HEK293 (cell line): ENCODE data around the gene TRDMT1.

ENCODE experiments used
- CTCF ChIA-PET: fragments of 350-600 bp; formaldehyde crosslinking; extraction: SDS; loops from one replicate; lab custom pipeline; 2021; ENCODE audit warnings: antibody characterized with exemption; lab: Yijun Ruan, JAX
- POLR2A ChIA-PET: fragments of 300-600 bp; formaldehyde crosslinking; extraction: SDS; loops from one replicate; lab custom pipeline; 2020; ENCODE audit warnings: antibody characterized with exemption, inconsistent platforms; lab: Yijun Ruan, JAX
- H3K27ac ChIP-seq: fragments of 200-500 bp; sonication (Bioruptor generic); 2 replicates; pipeline ENCODE4 v1.5.1; 2014; ENCODE audit warnings: low read depth, low read length, control low read depth, inconsistent platforms; ENCODE audit errors: extremely low read depth
- H3K36me3 ChIP-seq, 2 experiments: fragments of 200-500 bp in 1 of 2; sonication (Bioruptor generic) in 1 of 2; 1 replicate in 1 of 2; 2 replicates in 1 of 2; pipeline ENCODE4 v1.5.1; 2014 to 2017; ENCODE audit warnings: inconsistent platforms in 2 of 2, low read length in 2 of 2; ENCODE audit not compliant: control insufficient read depth in 2 of 2, insufficient read depth in 1 of 2
- H3K4me1 ChIP-seq: fragments of 200-500 bp; sonication (Bioruptor generic); 2 replicates; pipeline ENCODE4 v1.5.1; 2014; ENCODE audit warnings: mild to moderate bottlenecking, low read length, inconsistent platforms; ENCODE audit not compliant: control insufficient read depth, insufficient read depth
- H3K4me3 ChIP-seq: 2 replicates; pipeline ENCODE4 v1.5.1; 2011; ENCODE audit warnings: low read depth, mild to moderate bottlenecking, control low read depth, low read length, moderate library complexity
- H3K9me3 ChIP-seq: fragments of 200-500 bp; sonication (Bioruptor generic); 2 replicates; pipeline ENCODE4 v1.5.1; 2014; ENCODE audit warnings: low read depth, low read length, inconsistent platforms; ENCODE audit not compliant: control insufficient read depth, insufficient read depth
- FEZF1 ChIP-seq: fragments of 450-650 bp; formaldehyde crosslinking; IDR thresholded peaks from 2 replicates; pipeline ENCODE4 v1.5.1; 2016; ENCODE audit warnings: missing biosample characterization, missing genetic modification characterization
- KLF1 ChIP-seq: fragments of 450-650 bp; formaldehyde crosslinking; IDR thresholded peaks from 2 replicates; pipeline ENCODE4 v1.5.1; 2016; ENCODE audit warnings: missing biosample characterization, missing genetic modification characterization
- KLF7 ChIP-seq: fragments of 450-650 bp; formaldehyde crosslinking; IDR thresholded peaks from 2 replicates; pipeline ENCODE4 v1.5.1; 2016; ENCODE audit warnings: missing biosample characterization, missing genetic modification characterization, borderline replicate concordance
- MYNN ChIP-seq: fragments of 450-650 bp; formaldehyde crosslinking; IDR thresholded peaks from 2 replicates; pipeline ENCODE4 v1.5.1; 2016; ENCODE audit warnings: missing biosample characterization, missing genetic modification characterization, borderline replicate concordance
- PRDM1 ChIP-seq: fragments of 450-650 bp; formaldehyde crosslinking; IDR thresholded peaks from 2 replicates; pipeline ENCODE4; 2016; ENCODE audit warnings: missing biosample characterization, missing genetic modification characterization
- SETDB1 ChIP-seq: IDR thresholded peaks from one replicate; pipeline ENCODE4 v1.6.1; 2017; ENCODE audit warnings: mild to moderate bottlenecking, low read length, moderate library complexity, mixed read lengths; ENCODE audit not compliant: insufficient read length
- ZNF146 ChIP-seq: fragments of 450-650 bp; formaldehyde crosslinking; IDR thresholded peaks from 2 replicates; pipeline ENCODE4 v1.5.1; 2016; ENCODE audit warnings: missing biosample characterization, missing genetic modification characterization
- ZNF221 ChIP-seq: fragments of 450-650 bp; formaldehyde crosslinking; IDR thresholded peaks from 2 replicates; pipeline ENCODE4 v1.5.1; 2017; ENCODE audit warnings: missing biosample characterization, missing genetic modification characterization, borderline replicate concordance
- ZNF266 ChIP-seq: fragments of 450-650 bp; formaldehyde crosslinking; IDR thresholded peaks from 2 replicates; pipeline ENCODE4 v1.5.1; 2016; ENCODE audit warnings: missing biosample characterization, missing genetic modification characterization, low read depth
- ZNF335 ChIP-seq: fragments of 450-650 bp; formaldehyde crosslinking; conservative IDR thresholded peaks from 2 replicates; pipeline ENCODE4 v1.5.1; 2016; ENCODE audit warnings: missing biosample characterization, missing genetic modification characterization
- ZNF366 ChIP-seq: fragments of 450-650 bp; formaldehyde crosslinking; conservative IDR thresholded peaks from 2 replicates; pipeline ENCODE4 v1.5.1; 2016; ENCODE audit warnings: missing biosample characterization, missing genetic modification characterization
- ZNF473 ChIP-seq: fragments of 450-650 bp; formaldehyde crosslinking; IDR thresholded peaks from 2 replicates; pipeline ENCODE4 v1.5.1; 2017; ENCODE audit warnings: missing biosample characterization, missing genetic modification characterization
- ZNF521 ChIP-seq: fragments of 450-650 bp; formaldehyde crosslinking; IDR thresholded peaks from 2 replicates; pipeline ENCODE4 v1.5.1; 2017; ENCODE audit warnings: missing biosample characterization, mild to moderate bottlenecking, missing genetic modification characterization
- ZNF530 ChIP-seq: fragments of 450-650 bp; formaldehyde crosslinking; IDR thresholded peaks from 2 replicates; pipeline ENCODE4 v1.5.1; 2016; ENCODE audit warnings: low read depth, missing biosample characterization, missing genetic modification characterization
- ZNF585B ChIP-seq: fragments of 450-650 bp; formaldehyde crosslinking; IDR thresholded peaks from 2 replicates; pipeline ENCODE4 v1.5.1; 2016; ENCODE audit warnings: missing biosample characterization, missing genetic modification characterization
- ZNF624 ChIP-seq: fragments of 450-650 bp; formaldehyde crosslinking; IDR thresholded peaks from 2 replicates; pipeline ENCODE4 v1.5.1; 2017; ENCODE audit warnings: missing biosample characterization, missing genetic modification characterization
- ZNF654 ChIP-seq: fragments of 450-650 bp; formaldehyde crosslinking; IDR thresholded peaks from 2 replicates; pipeline ENCODE4 v1.5.1; 2016; ENCODE audit warnings: low read depth, missing biosample characterization, missing genetic modification characterization
- ZNF791 ChIP-seq: fragments of 450-650 bp; formaldehyde crosslinking; IDR thresholded peaks from 2 replicates; pipeline ENCODE4 v1.5.1; 2016; ENCODE audit warnings: missing biosample characterization, missing genetic modification characterization
- ZXDB ChIP-seq: fragments of 450-650 bp; formaldehyde crosslinking; IDR thresholded peaks from 2 replicates; pipeline ENCODE4 v1.5.1; 2016; ENCODE audit warnings: missing biosample characterization, missing genetic modification characterization
- TF ChIP-seq, protein P1 (sequence below): fragments of 450-650 bp; formaldehyde crosslinking; conservative IDR thresholded peaks from 2 replicates; pipeline ENCODE4 v1.5.1; 2016; ENCODE audit warnings: low read depth, missing biosample characterization, missing genetic modification characterization
- TF ChIP-seq, protein P2 (sequence below): fragments of 450-650 bp; formaldehyde crosslinking; IDR thresholded peaks from 2 replicates; pipeline ENCODE4 v1.5.1; 2016; ENCODE audit warnings: missing biosample characterization, missing genetic modification characterization, low read depth
- TF ChIP-seq, protein P3 (sequence below): fragments of 450-650 bp; formaldehyde crosslinking; IDR thresholded peaks from 2 replicates; pipeline ENCODE4 v1.5.1; 2017; ENCODE audit warnings: missing biosample characterization, missing genetic modification characterization
- TF ChIP-seq, protein P4 (sequence below): fragments of 450-650 bp; formaldehyde crosslinking; IDR thresholded peaks from 2 replicates; pipeline ENCODE4 v1.5.1; 2016; ENCODE audit warnings: missing biosample characterization, missing genetic modification characterization

TRDMT1 gene

DNA sequence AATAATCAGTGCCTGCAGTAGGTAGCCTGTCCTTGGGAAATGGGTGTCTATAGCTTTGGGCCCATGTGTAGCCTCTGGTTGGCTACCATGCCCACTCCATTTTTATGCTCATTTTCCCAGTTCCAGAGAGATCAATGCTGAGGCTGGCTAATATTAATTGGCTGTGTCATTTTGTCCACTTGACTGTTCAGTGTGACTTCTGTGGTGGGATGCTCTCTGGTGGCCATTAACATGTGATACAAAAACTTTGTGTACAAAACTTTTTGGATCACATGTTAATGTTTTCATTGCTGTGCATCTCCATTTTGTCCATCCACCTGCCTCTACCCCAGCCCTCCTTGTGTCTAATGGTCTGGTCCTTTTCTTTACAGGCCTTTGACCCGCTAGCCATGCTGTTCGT lies 49.3 kb upstream of the TRDMT1 start (continued):
- TF ChIP-seq MYNN (tag by site-specific recombination) = no peak
- TF ChIP-seq SETDB1 = no peak
- TF ChIP-seq, protein P1, sequence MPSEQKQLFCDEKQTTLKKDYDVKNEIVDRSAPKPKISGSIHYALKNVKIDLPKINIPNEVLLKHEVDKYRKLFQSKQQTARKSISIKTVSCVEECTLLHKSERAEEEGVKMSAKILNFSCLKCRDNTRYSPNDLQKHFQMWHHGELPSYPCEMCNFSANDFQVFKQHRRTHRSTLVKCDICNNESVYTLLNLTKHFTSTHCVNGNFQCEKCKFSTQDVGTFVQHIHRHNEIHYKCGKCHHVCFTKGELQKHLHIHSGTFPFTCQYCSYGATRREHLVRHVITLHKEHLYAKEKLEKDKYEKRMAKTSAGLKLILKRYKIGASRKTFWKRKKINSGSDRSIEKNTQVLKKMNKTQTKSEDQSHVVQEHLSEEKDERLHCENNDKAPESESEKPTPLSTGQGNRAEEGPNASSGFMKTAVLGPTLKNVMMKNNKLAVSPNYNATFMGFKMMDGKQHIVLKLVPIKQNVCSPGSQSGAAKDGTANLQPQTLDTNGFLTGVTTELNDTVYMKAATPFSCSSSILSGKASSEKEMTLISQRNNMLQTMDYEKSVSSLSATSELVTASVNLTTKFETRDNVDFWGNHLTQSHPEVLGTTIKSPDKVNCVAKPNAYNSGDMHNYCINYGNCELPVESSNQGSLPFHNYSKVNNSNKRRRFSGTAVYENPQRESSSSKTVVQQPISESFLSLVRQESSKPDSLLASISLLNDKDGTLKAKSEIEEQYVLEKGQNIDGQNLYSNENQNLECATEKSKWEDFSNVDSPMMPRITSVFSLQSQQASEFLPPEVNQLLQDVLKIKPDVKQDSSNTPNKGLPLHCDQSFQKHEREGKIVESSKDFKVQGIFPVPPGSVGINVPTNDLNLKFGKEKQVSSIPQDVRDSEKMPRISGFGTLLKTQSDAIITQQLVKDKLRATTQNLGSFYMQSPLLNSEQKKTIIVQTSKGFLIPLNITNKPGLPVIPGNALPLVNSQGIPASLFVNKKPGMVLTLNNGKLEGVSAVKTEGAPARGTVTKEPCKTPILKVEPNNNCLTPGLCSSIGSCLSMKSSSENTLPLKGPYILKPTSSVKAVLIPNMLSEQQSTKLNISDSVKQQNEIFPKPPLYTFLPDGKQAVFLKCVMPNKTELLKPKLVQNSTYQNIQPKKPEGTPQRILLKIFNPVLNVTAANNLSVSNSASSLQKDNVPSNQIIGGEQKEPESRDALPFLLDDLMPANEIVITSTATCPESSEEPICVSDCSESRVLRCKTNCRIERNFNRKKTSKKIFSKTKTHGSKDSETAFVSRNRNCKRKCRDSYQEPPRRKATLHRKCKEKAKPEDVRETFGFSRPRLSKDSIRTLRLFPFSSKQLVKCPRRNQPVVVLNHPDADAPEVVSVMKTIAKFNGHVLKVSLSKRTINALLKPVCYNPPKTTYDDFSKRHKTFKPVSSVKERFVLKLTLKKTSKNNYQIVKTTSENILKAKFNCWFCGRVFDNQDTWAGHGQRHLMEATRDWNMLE (tag by site-specific recombination) = no peak
- TF ChIP-seq, protein P2, sequence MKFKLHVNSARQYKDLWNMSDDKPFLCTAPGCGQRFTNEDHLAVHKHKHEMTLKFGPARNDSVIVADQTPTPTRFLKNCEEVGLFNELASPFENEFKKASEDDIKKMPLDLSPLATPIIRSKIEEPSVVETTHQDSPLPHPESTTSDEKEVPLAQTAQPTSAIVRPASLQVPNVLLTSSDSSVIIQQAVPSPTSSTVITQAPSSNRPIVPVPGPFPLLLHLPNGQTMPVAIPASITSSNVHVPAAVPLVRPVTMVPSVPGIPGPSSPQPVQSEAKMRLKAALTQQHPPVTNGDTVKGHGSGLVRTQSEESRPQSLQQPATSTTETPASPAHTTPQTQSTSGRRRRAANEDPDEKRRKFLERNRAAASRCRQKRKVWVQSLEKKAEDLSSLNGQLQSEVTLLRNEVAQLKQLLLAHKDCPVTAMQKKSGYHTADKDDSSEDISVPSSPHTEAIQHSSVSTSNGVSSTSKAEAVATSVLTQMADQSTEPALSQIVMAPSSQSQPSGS (tag by site-specific recombination) = no peak
- no peak for TF ChIP-seq ZNF473 (tag by site-specific recombination)
- TF ChIP-seq, all 188 proteins: peak for 0

DNA sequence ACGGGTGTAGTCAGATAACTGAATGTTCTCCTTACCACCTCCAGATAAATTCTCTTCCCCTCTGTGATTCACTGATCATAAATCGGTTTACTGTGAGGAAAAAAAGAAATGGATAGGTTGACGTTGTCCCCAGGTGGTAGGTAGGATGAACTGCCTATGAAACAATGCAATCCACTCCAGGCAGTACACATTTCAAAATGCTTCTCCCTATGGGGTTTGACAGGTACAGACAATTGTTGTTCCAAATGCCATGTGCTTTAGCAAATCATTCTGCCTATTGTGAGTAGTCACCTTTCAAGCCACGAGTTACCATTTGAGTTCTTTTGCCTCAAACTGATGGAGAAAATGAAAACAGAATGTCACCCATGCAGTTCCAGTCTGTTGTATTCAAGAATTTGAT lies 48.3 kb upstream of the TRDMT1 start:
- CTCF ChIA-PET = interaction anchor here (0.6 to 0.7 kb wide), 4 partner anchors 18 to 456 kb away, joined by 3 read pairs; no protein-coding TSS in a partner anchor
- Histone ChIP-seq H3K27ac (no peak overlapping the region), H3K4me1 (no peaks in the 10 kb centered on the region), H3K9me3 (no peaks in the 10 kb centered on the region), H3K4me3 (no peak overlapping the region), H3K36me3 (no peaks in the 10 kb centered on the region)
- no peak for TF ChIP-seq ZNF335
- peak; percentile 72 for TF ChIP-seq ZNF654 (tag by site-specific recombination)
- POLR2A ChIA-PET = no interaction called here

DNA sequence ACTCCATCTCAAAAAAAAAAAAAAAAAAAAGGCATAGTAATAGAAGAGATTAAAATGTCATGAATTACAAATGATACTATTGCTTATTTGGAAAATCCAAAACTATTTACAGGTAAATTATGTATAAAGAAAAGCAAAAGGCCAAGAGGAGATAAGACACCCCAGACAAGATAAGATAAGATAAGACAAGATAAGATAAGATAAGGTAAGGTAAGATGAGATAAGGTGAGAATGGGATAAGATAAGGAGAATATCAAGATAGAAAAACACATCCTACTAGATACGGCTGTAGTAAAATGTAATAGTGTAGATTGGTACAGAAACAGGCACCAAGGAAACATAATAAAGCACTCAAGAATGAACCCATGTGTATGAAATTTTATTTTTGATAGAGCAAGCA lies 47.5 kb upstream of the TRDMT1 start:
- Histone ChIP-seq H3K27ac (no peak overlapping the region), H3K9me3 (no peaks in the 10 kb centered on the region), H3K4me1 (no peaks in the 10 kb centered on the region), H3K4me3 (no peak overlapping the region), H3K36me3 (no peaks in the 10 kb centered on the region)
- POLR2A ChIA-PET = no interaction called here
- CTCF ChIA-PET = no interaction called here
- no peak for TF ChIP-seq ZNF521
- TF ChIP-seq ZNF530 = no peak
- no peak for TF ChIP-seq ZNF624 (tag by site-specific recombination)
- TF ChIP-seq ZNF146 (tag by site-specific recombination) = no peak
- no peak for TF ChIP-seq PRDM1 (tag by site-specific recombination)
- TF ChIP-seq ZXDB = peak; percentile 82
- TF ChIP-seq, protein P3, sequence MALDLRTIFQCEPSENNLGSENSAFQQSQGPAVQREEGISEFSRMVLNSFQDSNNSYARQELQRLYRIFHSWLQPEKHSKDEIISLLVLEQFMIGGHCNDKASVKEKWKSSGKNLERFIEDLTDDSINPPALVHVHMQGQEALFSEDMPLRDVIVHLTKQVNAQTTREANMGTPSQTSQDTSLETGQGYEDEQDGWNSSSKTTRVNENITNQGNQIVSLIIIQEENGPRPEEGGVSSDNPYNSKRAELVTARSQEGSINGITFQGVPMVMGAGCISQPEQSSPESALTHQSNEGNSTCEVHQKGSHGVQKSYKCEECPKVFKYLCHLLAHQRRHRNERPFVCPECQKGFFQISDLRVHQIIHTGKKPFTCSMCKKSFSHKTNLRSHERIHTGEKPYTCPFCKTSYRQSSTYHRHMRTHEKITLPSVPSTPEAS = no peak
- TF ChIP-seq, protein P4, sequence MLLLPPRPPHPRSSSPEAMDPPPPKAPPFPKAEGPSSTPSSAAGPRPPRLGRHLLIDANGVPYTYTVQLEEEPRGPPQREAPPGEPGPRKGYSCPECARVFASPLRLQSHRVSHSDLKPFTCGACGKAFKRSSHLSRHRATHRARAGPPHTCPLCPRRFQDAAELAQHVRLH (tag by site-specific recombination) = peak; percentile 54; the same call in 1 of the 2 replicates
- TF ChIP-seq KLF7 = no peak
- TF ChIP-seq ZNF791 (tag by site-specific recombination) = no peak
- TF ChIP-seq, protein P2 (tag by site-specific recombination) = no peak
- no peak for TF ChIP-seq ZNF585B (tag by site-specific recombination)
- TF ChIP-seq KLF1 (tag by site-specific recombination) = no peak
- TF ChIP-seq ZNF221 (tag by site-specific recombination) = no peak
- TF ChIP-seq ZNF266 (tag by site-specific recombination) = no peak
- TF ChIP-seq FEZF1 (tag by site-specific recombination) = peak; percentile 80
- TF ChIP-seq ZNF366 (tag by site-specific recombination) = no peak
